ENCODE data around the gene NTM.

DNA sequence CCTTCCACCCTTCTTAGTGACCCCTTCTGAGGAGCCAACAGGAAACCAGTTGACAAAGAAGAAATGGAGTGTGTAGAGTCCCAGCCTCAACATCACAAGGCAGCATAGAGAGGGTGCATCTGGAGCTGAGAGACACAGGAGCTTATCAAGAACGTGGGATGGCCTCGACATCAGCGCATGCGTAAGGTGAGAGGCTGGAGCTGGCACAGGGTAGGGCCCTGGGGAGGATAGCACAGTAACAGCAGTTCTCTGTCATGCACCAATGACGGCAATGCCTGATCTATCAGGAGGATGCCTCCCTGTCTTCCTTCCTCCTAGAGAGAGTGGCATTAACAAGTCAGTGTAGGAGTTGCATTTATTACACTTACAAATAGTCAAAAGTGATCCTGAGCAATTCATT, 426.1 kb downstream of the NTM start:
- no peak for TF ChIP-seq POLR2A (IDR thresholded peaks at IDR 0.05; ENCODE audit: low read depth, low read length)
- no peak for TF ChIP-seq POLR2AphosphoS5 (IDR thresholded peaks at IDR 0.05; ENCODE audit: low read depth, low read length)
- TF ChIP-seq TAF1 (IDR thresholded peaks at IDR 0.05; ENCODE audit: borderline replicate concordance, low read depth, low read length) = no peak

Measured in GM12892 (cell line).